ENCODE data around the gene ESPL1.
A peak's percentile ranks its signal among the peaks of the same experiment; 100 is the strongest.

The ESPL1 gene

DNA sequence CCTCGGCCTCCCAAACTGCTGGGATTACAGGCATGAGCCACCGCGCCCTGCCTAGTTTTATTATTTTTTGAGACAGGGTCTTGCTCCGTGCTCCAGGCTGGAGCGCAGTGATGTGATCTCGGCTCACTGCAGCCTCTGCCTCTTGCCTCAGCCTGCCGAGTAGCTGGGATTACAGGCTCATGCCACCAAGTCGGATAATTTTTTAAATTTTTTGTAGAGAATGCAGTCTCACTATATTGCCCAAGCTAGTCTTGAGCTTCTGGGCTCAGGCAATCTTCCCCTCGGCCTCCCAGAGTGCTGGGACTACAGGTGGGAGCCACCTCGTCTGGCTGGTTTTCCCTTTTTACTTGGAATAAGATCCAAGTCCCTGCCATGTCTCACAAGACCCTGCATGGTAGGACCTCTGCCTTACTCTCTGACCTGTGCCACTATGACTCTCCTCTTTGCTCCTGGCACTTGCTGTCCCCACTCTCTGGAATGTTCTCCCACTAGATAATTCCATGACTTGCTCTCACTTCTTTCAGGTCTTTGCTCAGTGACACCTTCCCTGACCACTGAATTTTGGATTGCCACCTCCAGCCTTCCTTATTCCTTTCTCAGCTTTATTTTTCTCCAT, 28.3 kb upstream of the ESPL1 start:
- DNase-seq (ENCODE audit: insufficient read length, low spot score) = no peak
- no peak for TF ChIP-seq CTCF (IDR thresholded peaks at IDR 0.05; ENCODE audit: insufficient read depth, missing control alignments)
- FAIRE-seq = no peak

DNA sequence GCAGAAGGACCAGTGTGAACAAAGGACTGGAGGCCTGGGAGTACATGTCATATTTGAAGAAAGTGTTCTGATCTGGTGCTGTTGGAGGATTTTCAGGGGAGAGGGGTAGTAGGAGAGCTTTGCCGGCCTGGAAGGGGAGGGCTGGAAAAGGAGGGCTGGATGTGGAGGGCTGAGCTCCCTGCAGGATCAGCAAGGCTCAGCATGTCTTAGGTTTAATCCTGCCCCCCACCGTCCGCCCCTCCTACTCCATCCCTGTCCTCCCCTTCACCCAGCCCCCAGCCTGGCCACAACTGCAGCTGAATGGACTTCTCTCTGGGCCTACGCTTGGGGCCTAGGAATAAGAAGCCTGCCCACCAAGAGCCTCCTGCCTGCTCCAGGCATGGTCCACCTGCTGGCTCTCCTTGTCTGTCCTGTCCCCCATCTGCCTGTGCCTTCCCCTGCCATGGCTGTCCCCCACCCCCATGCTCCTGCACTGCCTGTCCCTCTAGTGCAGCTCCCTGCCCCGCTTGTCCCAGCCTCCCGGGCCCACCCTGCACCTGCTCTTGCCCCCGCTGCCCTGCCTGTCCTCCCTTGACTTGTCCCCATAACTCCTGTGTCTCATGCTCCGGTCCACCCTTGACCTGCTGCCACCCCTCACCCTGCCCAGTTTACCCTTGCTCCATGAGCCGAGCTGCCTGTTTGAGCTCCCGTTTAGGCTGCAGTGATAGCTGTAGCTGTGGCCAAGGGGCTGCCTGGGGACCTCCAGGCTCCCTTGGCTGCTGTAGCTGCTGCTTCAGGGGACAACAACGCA, 26.3 kb upstream of the ESPL1 start:
- TF ChIP-seq CTCF (IDR thresholded peaks at IDR 0.05; ENCODE audit: insufficient read depth, missing control alignments) = no peak
- DNase-seq (ENCODE audit: insufficient read length, low spot score) = peak; percentile 64
- no peak for FAIRE-seq

DNA sequence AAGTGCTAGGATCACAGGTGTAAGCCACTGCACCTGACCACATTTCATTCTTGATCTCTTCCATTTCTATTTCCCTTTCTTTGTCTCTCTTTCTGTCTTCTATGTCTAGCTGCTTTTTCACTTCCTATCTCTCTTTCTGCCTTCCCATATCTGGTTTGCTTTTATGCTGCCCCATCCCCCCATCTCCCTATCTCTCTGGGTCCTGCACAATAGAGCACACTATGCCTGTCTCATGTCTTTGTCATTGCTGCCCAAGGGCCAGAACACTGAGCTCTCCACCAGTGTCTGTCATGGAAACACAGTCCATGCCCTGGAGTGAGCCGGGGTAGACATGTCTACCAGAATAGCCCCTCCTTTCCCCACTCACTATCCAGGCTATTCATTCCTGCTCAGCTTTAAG, 23.8 kb upstream of the ESPL1 start:
- FAIRE-seq = no peak
- no peak for DNase-seq (ENCODE audit: insufficient read length, low spot score)
- no peak for TF ChIP-seq CTCF (IDR thresholded peaks at IDR 0.05; ENCODE audit: insufficient read depth, missing control alignments)

DNA sequence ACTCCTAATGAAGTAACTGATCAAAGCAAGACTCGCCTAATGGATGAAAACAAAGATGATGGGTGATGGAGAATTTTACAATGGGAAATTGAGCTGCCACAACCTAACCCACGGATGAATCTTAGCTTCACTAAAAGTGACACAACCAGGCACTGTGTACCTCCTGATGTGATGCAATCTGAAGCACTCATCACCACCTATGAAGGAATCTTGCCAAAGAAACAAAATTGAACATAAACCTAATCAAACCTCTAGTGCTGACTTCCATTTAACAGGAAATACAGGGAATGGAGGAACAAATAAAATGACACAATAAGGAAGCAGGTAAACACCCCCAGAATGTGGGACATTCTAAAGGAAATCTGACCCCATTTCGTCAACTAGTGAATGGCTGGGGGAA, 22.8 kb upstream of the ESPL1 start:
- no peak for TF ChIP-seq CTCF (IDR thresholded peaks at IDR 0.05; ENCODE audit: insufficient read depth, missing control alignments)
- DNase-seq (ENCODE audit: insufficient read length, low spot score) (no peak), FAIRE-seq (no peak)

DNA sequence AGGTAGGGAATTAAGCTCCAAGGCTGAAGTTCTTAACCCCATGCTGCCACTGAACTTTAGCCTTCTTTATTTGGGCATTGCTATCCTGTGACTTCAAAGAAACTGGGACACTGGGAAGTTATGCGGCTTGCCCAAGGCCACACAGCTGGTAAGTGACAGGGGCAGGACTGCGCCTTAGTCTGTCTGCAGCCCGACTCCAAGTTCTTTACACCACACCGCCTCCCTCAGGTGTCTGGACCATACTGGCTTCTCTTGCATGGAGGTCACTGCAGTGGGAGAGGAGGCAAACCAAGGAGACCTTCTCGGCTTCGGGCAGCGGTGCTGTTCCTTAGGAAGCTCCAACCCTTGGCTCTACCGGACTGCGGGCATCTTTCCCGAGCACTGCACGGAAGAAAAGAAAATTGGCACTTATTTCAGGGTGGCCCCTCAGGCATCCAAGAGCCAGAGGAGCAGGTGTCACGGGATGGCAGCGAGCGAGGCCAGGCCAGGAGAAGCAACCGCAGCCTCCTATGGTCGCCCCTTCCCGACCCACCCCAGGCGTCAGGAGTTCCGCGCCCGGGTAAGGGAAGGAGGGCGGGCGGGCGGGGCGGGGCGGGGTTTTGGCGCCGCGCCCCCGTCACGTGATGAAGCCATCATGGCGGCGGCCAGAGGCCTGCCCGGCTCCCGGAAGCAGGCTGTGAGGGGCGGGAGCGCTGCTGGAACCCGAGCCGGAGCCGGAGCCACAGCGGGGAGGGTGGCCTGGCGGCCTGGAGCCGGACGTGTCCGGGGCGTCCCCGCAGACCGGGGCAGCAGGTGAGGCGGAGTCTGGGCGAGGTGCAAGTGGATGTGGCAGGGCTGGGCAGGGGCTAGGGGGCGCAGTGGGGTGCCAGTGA, 16.4 kb upstream of the ESPL1 start:
- no peak for FAIRE-seq
- peak; percentile 49 for TF ChIP-seq CTCF (IDR thresholded peaks at IDR 0.05; ENCODE audit: insufficient read depth, missing control alignments)
- DNase-seq (ENCODE audit: insufficient read length, low spot score) = peak; percentile 94

- DNase-seq (ENCODE audit: insufficient read length, low spot score) = no peak
- TF ChIP-seq CTCF (IDR thresholded peaks at IDR 0.05; ENCODE audit: insufficient read depth, missing control alignments) = no peak
- no peak for FAIRE-seq
Measured at GRCh38 chr12:53252349-53252916, 15.7 kb upstream of the ESPL1 start.
